Stimulated activated CD4-positive, alpha-beta T cell treated with anti-CD3 and anti-CD28 coated beads, TNF-alpha, amount 100 ng/mL, for 1 hour (primary cell): ENCODE results near the gene FUCA1.
"Not testable (repeated sequence)": the region's sequence is repeated elsewhere in the genome, so short reads cannot be mapped to it uniquely, and the experiment has no call there.

Source experiments
- DNase-seq, 3 donors: peaks; one replicate each; pipeline ENCODE4 v3.0.0-alpha.2; 2020; ENCODE audit warnings: low read depth in 3 of 3, low spot score in 1 of 3

Gene FUCA1

GRCh38 chr1:23896491-23896890, 28.4 kb upstream of the FUCA1 start:
- DNase-seq, result no peak

GRCh38 chr1:23895993-23896392, 27.9 kb upstream of the FUCA1 start:
- DNase-seq, result no peak

GRCh38 chr1:23895082-23895481, 27.0 kb upstream of the FUCA1 start:
- no peak for DNase-seq

- no peak for DNase-seq
Measured at GRCh38 chr1:23889074-23889473, 21.0 kb upstream of the FUCA1 start.

- no peak for DNase-seq
Measured at GRCh38 chr1:23885222-23885621, 17.1 kb upstream of the FUCA1 start.

- no peak for DNase-seq
Measured at GRCh38 chr1:23882746-23883145, 14.7 kb upstream of the FUCA1 start.

GRCh38 chr1:23879809-23880208, 11.7 kb upstream of the FUCA1 start:
- no peak for DNase-seq

- DNase-seq, result no peak
Measured at GRCh38 chr1:23878668-23879067, 10.6 kb upstream of the FUCA1 start.

- no peak for DNase-seq
Measured at GRCh38 chr1:23875382-23875781, 7.3 kb upstream of the FUCA1 start.

- no peak for DNase-seq
Measured at GRCh38 chr1:23872421-23872820, 4.3 kb upstream of the FUCA1 start.

- DNase-seq, result no peak
Measured at GRCh38 chr1:23869051-23869450, 961 bp upstream of the FUCA1 start.

- DNase-seq, result no peak
Measured at GRCh38 chr1:23868557-23869016, 497 bp upstream of the FUCA1 start.

GRCh38 chr1:23867542-23867894, 572 bp downstream of the FUCA1 start:
- no peak for DNase-seq

- DNase-seq, result no peak
Measured at GRCh38 chr1:23865543-23865930, 2.6 kb downstream of the FUCA1 start.

- DNase-seq, result no peak
Measured at GRCh38 chr1:23864801-23865542, 3.1 kb downstream of the FUCA1 start.

GRCh38 chr1:23862640-23863039, 5.5 kb downstream of the FUCA1 start:
- no peak for DNase-seq

- no peak for DNase-seq
Measured at GRCh38 chr1:23854568-23854967, 13.5 kb downstream of the FUCA1 start.

GRCh38 chr1:23853124-23853523, 15.0 kb downstream of the FUCA1 start:
- not testable (repeated sequence) for DNase-seq

GRCh38 chr1:23851406-23851805, 16.7 kb downstream of the FUCA1 start:
- DNase-seq, result not testable (repeated sequence)

- no peak for DNase-seq
Measured at GRCh38 chr1:23848673-23849616, 19.1 kb downstream of the FUCA1 start.

GRCh38 chr1:23847482-23848095, 20.5 kb downstream of the FUCA1 start:
- not testable (repeated sequence) for DNase-seq

GRCh38 chr1:23845163-23845562, 22.9 kb downstream of the FUCA1 start:
- DNase-seq, result no peak
